ENCODE measurements around the gene CCDC34. TPM values are rescaled to one million over a fixed set of nuclear protein-coding genes. Genes with fewer than 3 reads are reported as not detected.

The CCDC34 gene
- polyA plus RNA-seq, 1 experiment = 1.8 TPM

DNA sequence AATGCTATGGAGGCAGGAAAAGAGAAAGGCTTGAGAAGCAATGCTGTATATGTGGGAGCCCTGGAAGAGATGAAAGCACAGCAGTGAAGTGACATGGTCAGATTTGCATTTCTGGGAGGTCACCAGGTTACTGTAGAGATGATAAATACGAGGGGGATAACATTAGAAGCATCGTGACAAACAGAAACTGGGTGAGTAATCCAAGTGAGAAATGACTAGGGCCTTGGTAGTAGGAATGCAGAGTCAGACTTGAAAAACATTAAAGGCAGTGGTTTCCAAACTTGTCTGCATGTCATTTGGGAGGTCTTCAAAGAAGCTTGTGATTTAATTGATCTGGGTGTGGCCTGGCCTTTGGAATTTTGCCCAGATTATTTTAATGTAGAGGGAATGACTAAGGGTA is 43.9 kb downstream of the CCDC34 start:
- TF ChIP-seq, protein P1, sequence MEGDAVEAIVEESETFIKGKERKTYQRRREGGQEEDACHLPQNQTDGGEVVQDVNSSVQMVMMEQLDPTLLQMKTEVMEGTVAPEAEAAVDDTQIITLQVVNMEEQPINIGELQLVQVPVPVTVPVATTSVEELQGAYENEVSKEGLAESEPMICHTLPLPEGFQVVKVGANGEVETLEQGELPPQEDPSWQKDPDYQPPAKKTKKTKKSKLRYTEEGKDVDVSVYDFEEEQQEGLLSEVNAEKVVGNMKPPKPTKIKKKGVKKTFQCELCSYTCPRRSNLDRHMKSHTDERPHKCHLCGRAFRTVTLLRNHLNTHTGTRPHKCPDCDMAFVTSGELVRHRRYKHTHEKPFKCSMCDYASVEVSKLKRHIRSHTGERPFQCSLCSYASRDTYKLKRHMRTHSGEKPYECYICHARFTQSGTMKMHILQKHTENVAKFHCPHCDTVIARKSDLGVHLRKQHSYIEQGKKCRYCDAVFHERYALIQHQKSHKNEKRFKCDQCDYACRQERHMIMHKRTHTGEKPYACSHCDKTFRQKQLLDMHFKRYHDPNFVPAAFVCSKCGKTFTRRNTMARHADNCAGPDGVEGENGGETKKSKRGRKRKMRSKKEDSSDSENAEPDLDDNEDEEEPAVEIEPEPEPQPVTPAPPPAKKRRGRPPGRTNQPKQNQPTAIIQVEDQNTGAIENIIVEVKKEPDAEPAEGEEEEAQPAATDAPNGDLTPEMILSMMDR (IDR thresholded peaks at IDR 0.05; ENCODE audit: insufficient read depth, low read depth, low read length) = no peak
- CTCF ChIA-PET = no interaction called here
- no peaks in the 10 kb centered on the region for H3K27me3 ChIP-seq (ENCODE audit: control insufficient read depth, insufficient read depth, low read length)
- H3K4me3 ChIP-seq (ENCODE audit: low read depth, low read length) = no peak overlapping the region
- peak; percentile 47 for DNase-seq (ENCODE audit: low read depth)
- no peaks in the 10 kb centered on the region for H3K36me3 ChIP-seq (ENCODE audit: control insufficient read depth, insufficient read depth, low read length)
- POLR2A ChIA-PET = no interaction called here

DNA sequence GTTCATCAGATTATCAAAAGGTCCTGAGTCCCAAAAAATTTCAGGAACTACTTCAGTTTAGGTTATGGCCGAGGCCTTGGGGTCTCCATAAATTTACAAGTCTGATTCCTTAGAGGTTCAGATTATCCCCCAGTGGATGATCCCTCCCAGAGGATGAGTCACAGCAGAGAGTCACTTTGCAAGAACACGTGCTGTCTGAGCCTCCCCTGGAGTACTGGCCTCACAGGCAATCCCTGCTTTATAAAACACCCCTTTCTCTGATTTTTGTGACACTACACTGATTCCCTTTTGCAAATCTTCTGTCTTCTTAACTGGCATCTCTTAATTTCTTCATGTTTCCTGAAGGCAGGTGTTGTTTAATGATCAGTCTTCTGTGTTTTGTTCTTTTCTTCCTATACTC is 45.3 kb downstream of the CCDC34 start:
- Histone ChIP-seq H3K27me3 (ENCODE audit: control insufficient read depth, insufficient read depth, low read length) (no peaks in the 10 kb centered on the region), H3K4me3 (ENCODE audit: low read depth, low read length) (no peak overlapping the region), H3K36me3 (ENCODE audit: control insufficient read depth, insufficient read depth, low read length) (no peaks in the 10 kb centered on the region)
- TF ChIP-seq, protein P1 (IDR thresholded peaks at IDR 0.05; ENCODE audit: insufficient read depth, low read depth, low read length) = no peak
- DNase-seq (ENCODE audit: low read depth) = no peak
- ChIA-PET CTCF (interaction anchor here (0.8 kb wide), 1 partner anchor 134 kb away, joined by 4 read pairs; no protein-coding TSS in a partner anchor), POLR2A (no interaction called here)

- ChIA-PET POLR2A (no interaction called here), CTCF (interaction anchor here (1.5 to 3.3 kb wide), 3 partner anchors 18 to 170 kb away, joined by 4 to 22 read pairs (median 7); no protein-coding TSS in a partner anchor)
- no peaks in the 10 kb centered on the region for H3K36me3 ChIP-seq (ENCODE audit: control insufficient read depth, insufficient read depth, low read length)
- H3K27me3 ChIP-seq (ENCODE audit: control insufficient read depth, insufficient read depth, low read length) = no peaks in the 10 kb centered on the region
- no peak for DNase-seq (ENCODE audit: low read depth)
- TF ChIP-seq, protein P1 (IDR thresholded peaks at IDR 0.05; ENCODE audit: insufficient read depth, low read depth, low read length) = no peak
- no peak overlapping the region for H3K4me3 ChIP-seq (ENCODE audit: low read depth, low read length)
These were observed 47.2 kb downstream of the CCDC34 start for GRCh38 chr11:27315836-27316235.

- ChIA-PET POLR2A (no interaction called here), CTCF (interaction anchor here (3.3 kb wide), 1 partner anchor 16 kb away, joined by 22 read pairs; no protein-coding TSS in a partner anchor)
- no peak for DNase-seq (ENCODE audit: low read depth)
- Histone ChIP-seq H3K27me3 (ENCODE audit: control insufficient read depth, insufficient read depth, low read length) (no peaks in the 10 kb centered on the region), H3K36me3 (ENCODE audit: control insufficient read depth, insufficient read depth, low read length) (no peaks in the 10 kb centered on the region), H3K4me3 (ENCODE audit: low read depth, low read length) (no peak overlapping the region)
- TF ChIP-seq, protein P1 (IDR thresholded peaks at IDR 0.05; ENCODE audit: insufficient read depth, low read depth, low read length) = no peak
These were observed 49.7 kb downstream of the CCDC34 start for GRCh38 chr11:27313157-27313821.

GRCh38 chr11:27312110-27312509 is 50.9 kb downstream of the CCDC34 start:
- TF ChIP-seq, protein P1 (IDR thresholded peaks at IDR 0.05; ENCODE audit: insufficient read depth, low read depth, low read length) = no peak
- Histone ChIP-seq H3K36me3 (ENCODE audit: control insufficient read depth, insufficient read depth, low read length) (no peaks in the 10 kb centered on the region), H3K4me3 (ENCODE audit: low read depth, low read length) (no peak overlapping the region), H3K27me3 (ENCODE audit: control insufficient read depth, insufficient read depth, low read length) (no peaks in the 10 kb centered on the region)
- ChIA-PET POLR2A (no interaction called here), CTCF (interaction anchor here (0.6 kb wide), 1 partner anchor 30 kb away, joined by 3 read pairs; no protein-coding TSS in a partner anchor)
- no peak for DNase-seq (ENCODE audit: low read depth)
